OCI-LY3 (cell line): ENCODE results near the gene NUDT9.

ENCODE experiments used
- EZH2phosphoT487 ChIP-seq: fragments of 200-600 bp; shearing (Covaris generic); IDR thresholded peaks from 2 replicates; pipeline ENCODE4 v1.6.1; 2018; ENCODE audit warnings: antibody characterized with exemption, mixed run types, low read depth
- TF ChIP-seq, protein P1 (sequence below): fragments of 200-600, 300-600 bp; sonication (generic); IDR thresholded peaks from 2 replicates; pipeline ENCODE4 v1.5.1; 2014; ENCODE audit warnings: antibody characterized with exemption, low read length, low read depth

DNA sequence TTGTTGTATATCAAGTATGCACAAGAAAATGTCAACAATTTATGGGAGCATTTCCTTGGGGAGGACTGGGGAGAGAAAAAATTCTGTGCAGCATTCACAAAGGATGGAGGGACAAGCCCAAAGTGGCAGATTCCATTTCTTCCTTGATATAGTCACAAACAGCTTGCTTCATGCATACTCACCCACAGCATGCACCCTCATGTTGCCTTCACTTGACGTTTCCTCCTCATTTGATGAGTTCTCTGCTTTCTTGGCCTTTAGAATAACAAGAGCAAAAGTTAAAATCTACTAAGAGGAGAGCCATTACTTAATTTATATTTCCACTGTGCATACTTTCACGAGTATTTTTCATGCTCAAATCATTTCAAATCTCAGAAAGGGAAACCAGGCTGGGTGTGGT, 69.1 kb downstream of the NUDT9 start:
- TF ChIP-seq, protein P1, sequence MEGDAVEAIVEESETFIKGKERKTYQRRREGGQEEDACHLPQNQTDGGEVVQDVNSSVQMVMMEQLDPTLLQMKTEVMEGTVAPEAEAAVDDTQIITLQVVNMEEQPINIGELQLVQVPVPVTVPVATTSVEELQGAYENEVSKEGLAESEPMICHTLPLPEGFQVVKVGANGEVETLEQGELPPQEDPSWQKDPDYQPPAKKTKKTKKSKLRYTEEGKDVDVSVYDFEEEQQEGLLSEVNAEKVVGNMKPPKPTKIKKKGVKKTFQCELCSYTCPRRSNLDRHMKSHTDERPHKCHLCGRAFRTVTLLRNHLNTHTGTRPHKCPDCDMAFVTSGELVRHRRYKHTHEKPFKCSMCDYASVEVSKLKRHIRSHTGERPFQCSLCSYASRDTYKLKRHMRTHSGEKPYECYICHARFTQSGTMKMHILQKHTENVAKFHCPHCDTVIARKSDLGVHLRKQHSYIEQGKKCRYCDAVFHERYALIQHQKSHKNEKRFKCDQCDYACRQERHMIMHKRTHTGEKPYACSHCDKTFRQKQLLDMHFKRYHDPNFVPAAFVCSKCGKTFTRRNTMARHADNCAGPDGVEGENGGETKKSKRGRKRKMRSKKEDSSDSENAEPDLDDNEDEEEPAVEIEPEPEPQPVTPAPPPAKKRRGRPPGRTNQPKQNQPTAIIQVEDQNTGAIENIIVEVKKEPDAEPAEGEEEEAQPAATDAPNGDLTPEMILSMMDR: no peak
- TF ChIP-seq EZH2phosphoT487: no peak
